Left cardiac atrium (tissue), 4 donors: Measurements from ENCODE around the gene CAMKK1. TPM values are rescaled to one million over a fixed set of nuclear protein-coding genes. Genes with fewer than 3 reads are reported as not detected.
A peak's percentile ranks its signal among the peaks of the same experiment; 100 is the strongest.

Source experiments
- ATAC-seq, 2 donors: fragments of 200-7000 bp; cut with Tn5 transposase; one replicate each; pipeline ENCODE4 v1.9.1; 2020; ENCODE audit warnings: mild to moderate bottlenecking in 2 of 2, moderate library complexity in 2 of 2
- DNase-seq: peaks from one replicate; pipeline ENCODE4 v3.0.0-alpha.2; 2020
- intact Hi-C, 2 donors: fragments of 100-400 bp; cut with DNase I; formaldehyde crosslinking; loops; one replicate each; pipeline versions ENCODE4 v1.14.1 to v1.15.1; 2022 to 2023
- total RNA-seq, 2 donors: library from RNA; stranded (reverse); fragmentation: NEBNext Ultra II Directional; extraction: Animal tissue kit (Norgen Biotek cat#: 25700); gene quantifications; one replicate each; pipeline ENCODE4 v1.2.1, GENCODE V29; 2021
- donor health status: DM: no; HTN: yes; CAD: no.
- donor health status: DM: no; HTN: yes; CAD: no; lungs with severe emphysema.
- donor health status: DM: yes; HTN: yes; CAD: no.
- donor health status: Dilated cardiomyopathy.

CAMKK1 gene
- total RNA-seq, 2 donors from 2014 or later: 4.1 to 5.1 TPM

DNA sequence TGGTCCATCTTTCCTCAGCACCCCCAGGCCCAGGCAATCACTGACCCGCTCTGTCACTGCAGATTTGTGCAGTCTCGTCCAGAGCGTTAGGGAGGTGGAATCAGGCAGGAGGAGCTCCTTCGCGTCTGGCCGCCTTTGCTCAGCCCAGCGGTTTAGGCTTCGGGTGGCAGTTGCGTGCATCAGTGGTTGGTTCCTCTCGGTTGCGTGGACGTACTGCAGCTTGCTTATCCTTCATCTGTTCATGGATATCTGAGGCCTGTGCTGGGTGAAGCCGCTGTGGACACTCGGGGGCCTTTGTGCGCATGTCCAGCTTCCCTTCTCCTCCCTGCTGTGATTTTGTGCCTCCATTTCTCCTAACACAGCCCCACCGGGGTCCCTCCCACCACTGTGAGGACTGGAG, 28.2 kb upstream of the CAMKK1 start:
- intact Hi-C loops: no loop called here
- DNase-seq (no peak), ATAC-seq (no peak)

DNA sequence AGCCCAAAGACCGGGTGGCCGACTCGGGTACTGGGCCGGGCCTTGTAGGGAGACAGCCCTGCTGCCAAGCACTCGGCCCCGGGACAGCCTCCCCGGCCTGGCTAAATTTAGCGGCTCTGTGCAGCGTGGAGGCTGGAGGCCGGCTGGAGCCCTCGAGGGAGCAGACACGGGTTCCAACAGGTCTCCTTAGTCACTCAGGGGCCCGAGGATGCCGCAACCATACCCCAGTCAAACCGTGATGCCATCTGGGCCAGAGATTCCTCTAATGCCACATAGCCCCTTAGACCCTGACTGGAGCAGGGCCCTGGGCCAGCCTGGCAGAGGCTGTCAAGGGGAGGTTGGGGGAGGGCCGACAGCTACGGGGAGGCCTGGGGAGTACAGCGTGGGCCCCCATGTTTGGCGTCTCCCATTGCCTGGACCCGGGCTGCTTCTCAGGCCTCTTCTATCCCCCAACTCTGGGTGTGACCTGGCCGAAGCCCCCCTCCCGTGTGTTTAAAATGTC, 26.3 kb upstream of the CAMKK1 start:
- peak; percentile 20 to 32 for ATAC-seq
- peak; percentile 55 for DNase-seq
- intact Hi-C loops: loop anchor here in 1 of 2 donors (10.0 kb wide), 1 partner anchor 54 kb away; no protein-coding TSS in a partner anchor

DNA sequence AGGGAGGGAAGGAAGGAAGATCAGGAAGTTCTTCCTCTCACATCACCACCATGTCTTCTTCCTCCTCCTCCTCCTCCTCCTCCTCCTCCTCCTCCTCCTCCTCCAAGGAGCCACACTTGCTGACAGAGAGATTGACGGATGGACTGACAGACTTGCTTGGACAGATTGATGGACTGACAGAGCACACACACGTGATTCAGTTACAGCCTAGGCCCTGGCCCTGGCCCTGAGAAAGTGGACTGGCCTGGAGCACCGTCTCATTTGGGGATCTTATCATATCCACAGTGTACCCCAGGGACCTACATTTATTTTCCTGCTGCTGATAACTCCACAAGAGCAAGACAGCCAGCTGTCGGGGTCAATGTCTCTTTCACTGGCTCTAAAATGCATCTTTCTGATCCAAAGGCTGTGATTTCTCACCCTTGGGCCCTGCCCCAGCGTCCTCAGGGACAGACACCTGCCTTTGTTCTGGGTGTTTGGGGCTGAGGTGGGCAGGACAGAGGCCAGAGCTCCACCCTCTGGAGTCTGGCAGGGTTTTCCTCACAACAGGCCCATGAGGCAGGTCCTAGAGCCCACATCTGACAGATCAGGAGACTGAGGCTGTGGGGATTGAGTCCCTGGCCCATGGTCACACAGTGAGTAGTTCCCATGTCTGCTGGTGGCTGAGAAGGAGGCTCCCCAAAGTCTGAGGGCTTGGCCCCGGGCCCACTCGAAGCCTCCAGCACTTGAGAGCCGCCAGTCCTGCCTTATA, 25.7 kb upstream of the CAMKK1 start:
- intact Hi-C loops: loop anchor here in 1 of 2 donors (10.0 kb wide), 1 partner anchor 54 kb away; no protein-coding TSS in a partner anchor
- ATAC-seq (peak in 1 of 2 donors; percentile 43), DNase-seq (no peak)

DNA sequence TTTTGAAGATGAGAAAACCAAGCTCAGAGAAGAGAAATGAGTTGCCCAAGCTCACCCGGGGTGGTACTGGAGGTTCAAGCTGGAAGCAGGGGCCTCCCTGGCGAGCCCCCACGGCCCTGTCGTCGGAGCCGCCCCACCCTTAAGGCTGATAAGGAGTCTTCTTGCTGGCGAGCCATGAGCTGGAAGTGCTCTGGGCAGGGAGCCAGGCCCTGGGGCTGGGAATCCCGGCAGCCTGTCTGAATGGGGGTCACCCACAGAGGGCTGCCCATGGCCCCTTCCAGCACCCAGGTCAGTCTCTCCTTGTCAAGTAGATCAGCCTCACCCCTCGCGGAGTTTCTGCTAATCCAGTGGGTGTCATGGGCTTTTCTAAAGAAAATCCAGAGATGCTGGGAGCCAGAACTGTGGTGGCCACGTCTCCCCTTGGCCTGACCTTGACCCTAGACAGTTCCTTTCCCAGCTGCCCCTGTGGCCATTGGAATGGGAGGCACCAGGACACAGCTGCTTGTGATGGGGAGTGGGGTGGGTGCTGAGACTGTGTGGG, 24.6 kb upstream of the CAMKK1 start:
- peak; percentile 6 to 24 for ATAC-seq
- intact Hi-C loops: loop anchor here in 1 of 2 donors (10.0 kb wide), 1 partner anchor 53 kb away; no protein-coding TSS in a partner anchor

DNA sequence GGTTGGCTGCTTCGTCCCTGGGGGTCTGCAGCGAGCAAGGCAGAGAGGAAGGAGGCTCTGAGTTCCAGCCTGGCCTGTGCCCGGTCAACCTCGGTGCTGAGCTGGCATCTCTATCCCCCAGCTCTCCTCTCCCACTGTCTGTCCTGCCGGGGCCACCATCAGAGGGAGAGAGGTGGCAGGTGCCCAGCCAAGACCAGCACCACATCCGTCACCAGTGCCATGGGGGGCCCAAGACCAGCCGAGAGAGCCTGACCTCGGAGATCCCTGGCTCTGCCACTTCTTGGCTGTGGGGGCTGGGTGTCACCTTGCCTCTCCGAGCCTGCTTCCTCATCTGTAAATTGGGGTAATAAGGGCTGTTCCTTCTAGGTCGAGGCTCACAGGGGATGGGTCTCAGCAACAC, 24.0 kb upstream of the CAMKK1 start:
- DNase-seq: no peak

More for the DNA sequence above, 24.6 kb upstream of the CAMKK1 start:
- DNase-seq: peak; percentile 87

DNA sequence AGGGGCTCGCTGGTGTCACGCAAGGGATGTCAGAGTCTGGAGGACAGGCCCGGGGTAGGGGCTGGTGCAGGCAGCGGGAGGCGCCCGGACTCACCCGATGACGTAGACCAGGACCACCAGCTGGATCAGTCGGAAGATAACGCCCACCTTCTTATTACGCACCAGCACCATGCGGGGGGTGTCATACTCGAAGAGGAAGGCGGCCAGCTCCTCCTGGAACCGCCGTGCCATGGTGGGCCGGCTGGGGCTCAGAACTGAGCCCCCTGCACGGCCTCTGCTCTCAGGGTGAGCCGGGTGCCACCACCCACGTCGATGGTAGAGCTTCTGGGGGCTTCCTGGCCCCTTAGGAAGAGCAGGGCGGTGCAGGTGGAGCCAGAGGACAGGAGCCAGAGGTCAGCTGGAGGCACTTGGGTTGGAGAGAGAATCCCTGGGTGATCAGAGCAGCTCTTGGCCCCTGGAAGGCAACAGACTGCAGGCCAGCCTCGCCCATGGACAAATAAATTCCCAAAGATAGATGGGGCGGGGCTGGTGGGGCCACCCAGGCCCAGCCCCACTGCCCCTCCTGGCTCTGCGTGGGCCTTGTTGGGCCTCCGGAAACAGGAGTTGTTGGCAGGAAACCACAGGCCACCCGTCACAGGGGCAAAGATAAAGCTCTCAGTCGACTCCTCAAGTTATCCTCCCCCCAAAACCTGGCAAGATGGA, 23.3 kb upstream of the CAMKK1 start, which contains the start of gene P2RX1:
TSS of gene P2RX1 (minus strand) at position 471 of the 702 bp plus-strand sequence. CDS start at position 231, 240 bp downstream.
- DNase-seq (peak; percentile 60), ATAC-seq (peak; percentile 13 to 20)
- intact Hi-C loops: loop anchor here in 1 of 2 donors (10.0 kb wide), 1 partner anchor 51 kb away; no protein-coding TSS in a partner anchor

More for the DNA sequence above, 24.0 kb upstream of the CAMKK1 start:
- no peak for ATAC-seq
- intact Hi-C loops: loop anchor here in 1 of 2 donors (10.0 kb wide), 1 partner anchor 52 kb away; no protein-coding TSS in a partner anchor

DNA sequence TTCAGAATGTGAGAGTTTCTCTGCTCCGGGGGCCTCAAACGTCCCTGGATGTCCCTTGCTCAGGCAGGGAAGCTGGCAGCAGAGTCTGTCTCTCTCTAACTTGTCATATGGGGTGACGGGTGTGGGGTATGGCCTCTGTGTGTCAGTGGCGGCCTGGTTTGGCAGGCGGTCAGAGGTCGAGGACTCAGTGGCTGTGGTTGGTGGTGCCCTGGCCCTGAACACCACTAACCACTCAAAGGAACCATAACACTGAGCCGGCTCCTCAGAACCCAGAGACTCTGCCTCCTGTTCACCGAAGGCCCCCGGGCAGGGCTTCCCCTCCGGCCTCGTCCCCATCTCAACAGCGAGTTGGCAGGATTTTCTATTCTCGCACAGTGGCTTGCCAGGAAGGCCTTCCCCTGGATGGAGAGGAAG, 22.7 kb upstream of the CAMKK1 start:
- ATAC-seq: no peak
- intact Hi-C loops: loop anchor here in 1 of 2 donors (10.0 kb wide), 1 partner anchor 51 kb away; no protein-coding TSS in a partner anchor
- no peak for DNase-seq

DNA sequence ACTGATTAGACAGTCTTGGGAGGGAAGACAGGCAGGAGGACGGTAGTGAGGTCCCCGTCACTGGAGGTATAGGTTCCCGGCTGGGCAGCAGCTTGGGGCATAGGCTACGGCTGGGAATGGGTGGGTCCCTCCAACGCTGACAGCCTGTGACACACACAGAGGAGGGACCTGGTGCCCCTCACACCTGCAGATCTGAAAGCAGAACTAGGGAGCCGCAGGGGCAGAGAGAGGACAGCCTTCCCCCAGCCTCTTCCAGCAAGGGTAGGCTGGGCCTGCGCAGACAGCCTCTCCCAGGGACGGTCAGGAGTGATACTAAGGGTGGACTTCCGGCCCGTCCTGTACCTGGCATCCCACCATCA, 21.4 kb upstream of the CAMKK1 start:
- intact Hi-C loops: loop anchor here (5.0 to 10.0 kb wide), 2 partner anchors 49 to 52 kb away; no protein-coding TSS in a partner anchor
- no peak for DNase-seq
- ATAC-seq: no peak

DNA sequence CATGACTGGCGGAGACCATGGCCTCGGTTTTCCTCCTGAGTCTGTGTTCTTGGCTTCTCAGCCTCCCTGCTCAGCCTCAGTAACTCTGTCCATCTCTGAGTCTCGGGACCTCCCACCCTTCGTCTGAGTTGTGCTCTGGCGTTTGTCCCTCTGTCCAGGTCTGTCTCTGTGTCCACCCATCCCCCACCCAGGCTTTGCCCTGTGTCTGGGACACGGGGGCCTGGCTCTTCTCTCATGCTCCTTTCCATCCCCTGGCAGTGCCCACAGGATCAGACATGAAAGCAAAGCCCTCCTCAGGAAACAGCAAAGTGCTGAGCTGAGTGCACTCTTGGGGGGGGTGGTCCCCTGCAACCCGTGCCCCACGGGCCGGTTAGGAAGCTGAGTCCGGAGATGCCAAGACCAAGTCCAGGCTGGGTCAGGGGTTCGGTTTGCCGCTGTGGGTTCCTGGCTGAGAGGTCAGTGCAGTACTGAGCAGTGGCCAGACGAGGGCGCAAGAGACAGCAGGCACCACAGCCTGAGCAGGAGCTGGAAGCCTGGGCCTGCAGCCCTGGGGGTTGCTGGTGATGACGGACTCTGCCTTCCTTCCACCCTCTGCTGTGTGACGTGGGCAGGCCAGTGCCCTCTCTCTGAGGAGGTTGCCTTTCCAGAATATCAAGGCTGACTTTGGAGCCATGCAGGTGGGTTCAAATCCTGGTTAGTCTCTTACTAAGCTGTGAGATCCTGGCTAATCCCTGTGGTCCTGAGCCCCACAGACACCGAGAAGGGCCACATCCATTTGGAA, 20.9 kb upstream of the CAMKK1 start:
- DNase-seq: peak; percentile 84
- intact Hi-C loops: loop anchor here (5.0 to 10.0 kb wide), 2 partner anchors 49 to 51 kb away; no protein-coding TSS in a partner anchor
- ATAC-seq: peak; percentile 69 to 70

DNA sequence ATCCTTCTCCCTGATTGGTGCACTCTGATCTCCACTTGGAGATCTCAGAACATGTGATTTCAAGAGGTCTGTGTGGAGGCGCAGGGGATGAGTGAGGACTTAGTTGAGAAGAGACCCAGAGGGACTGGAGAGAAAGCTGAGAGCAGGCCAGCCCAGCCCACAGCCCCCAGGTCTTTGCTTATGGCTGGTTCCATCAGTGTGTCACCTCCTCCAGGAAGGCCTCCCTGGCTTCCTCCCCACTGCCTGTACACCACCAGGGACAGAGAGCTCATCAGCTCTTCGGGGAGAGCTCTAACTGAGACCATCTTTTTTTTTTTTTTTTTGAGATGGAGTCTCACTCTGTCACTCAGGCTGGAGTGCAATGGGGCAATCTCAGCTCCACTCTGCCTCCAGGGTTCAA, 20.0 kb upstream of the CAMKK1 start:
- intact Hi-C loops: loop anchor here (5.0 to 10.0 kb wide), 2 partner anchors 48 to 51 kb away; no protein-coding TSS in a partner anchor

DNA sequence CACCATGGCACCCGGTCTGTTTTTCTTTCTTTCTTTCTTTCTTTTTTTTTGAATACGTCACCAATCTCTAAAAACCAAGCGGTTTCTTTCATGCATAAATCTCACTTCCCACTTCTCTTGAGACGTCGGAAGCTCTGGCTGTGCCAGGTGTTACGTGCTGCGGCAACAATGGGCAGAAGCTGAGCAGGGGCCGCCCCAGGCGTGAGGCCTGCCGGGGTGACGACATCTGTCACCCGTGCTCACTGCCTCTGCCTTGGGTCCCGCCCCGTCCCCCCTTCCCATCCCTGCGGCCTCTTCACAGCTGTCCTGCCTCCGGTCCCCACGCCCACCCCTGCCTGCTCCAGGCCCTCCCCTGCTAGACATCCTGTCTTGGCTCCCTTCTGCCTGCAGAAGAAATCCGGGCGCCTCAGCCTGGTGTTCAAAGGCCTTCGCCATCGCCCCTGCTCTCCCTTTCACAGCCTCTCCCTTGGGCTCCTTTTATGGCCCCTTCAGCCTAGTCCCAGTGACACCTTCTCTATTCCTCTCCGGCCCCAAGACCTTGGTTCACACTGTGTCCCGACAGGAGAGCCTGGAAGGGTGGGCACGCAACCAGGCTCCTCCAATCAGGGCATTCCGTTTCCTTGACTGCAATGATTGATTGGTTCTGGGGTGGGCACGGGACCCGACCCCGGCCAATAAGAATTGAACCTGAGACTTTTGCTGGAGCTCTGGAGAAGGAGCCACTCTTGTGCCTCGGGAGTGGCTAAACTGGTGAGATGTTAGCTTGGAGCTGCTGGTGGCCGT, 18.6 kb upstream of the CAMKK1 start:
- DNase-seq (peak; percentile 64), ATAC-seq (peak; percentile 29 to 45)
- intact Hi-C loops: loop anchor here (5.0 to 10.0 kb wide), 2 partner anchors 47 to 49 kb away; no protein-coding TSS in a partner anchor

More for the DNA sequence above, 20.0 kb upstream of the CAMKK1 start:
- DNase-seq (no peak), ATAC-seq (no peak)

DNA sequence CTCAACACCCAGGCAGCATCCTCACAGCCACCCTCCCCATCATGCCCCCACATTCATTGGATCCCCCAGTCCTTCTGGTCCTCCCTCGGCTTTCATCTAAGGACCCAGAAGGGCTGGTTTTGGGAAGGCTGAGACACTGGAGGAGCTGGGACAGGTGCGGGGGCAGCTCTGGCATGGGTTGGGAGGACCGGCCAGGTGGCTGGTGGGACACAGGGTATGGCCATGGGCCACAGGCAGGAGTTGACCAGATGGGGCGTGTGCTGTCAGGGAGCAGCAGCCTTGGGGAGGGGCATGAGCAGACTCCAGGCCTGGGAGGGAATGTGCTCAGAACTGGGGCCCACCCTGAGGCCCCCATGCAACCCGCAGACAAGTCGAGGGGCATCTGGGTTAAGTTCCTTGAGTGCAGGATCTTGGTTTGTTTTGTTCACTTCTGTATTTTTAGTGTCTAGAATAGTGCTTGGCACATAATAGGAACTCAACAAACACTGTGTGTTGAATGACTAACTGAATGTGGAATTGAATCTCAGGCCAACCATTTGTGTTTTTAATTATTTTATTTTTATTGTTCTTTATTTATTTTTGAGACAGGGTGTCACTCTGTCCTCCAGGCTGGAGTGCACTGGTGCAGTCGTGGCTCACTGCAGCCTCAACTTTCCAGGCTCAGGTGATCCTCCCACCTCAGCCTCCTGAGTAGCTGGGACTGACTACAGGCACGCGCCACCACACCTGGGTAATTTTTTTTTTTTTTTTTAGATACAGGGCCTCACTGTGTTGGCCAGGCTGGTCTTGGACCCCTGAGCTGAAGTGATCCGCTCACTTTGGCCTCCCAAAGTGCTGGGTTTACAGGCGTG, 17.8 kb upstream of the CAMKK1 start:
- DNase-seq (no peak), ATAC-seq (no peak)
- intact Hi-C loops: loop anchor here (5.0 to 10.0 kb wide), 2 partner anchors 46 to 48 kb away; no protein-coding TSS in a partner anchor

DNA sequence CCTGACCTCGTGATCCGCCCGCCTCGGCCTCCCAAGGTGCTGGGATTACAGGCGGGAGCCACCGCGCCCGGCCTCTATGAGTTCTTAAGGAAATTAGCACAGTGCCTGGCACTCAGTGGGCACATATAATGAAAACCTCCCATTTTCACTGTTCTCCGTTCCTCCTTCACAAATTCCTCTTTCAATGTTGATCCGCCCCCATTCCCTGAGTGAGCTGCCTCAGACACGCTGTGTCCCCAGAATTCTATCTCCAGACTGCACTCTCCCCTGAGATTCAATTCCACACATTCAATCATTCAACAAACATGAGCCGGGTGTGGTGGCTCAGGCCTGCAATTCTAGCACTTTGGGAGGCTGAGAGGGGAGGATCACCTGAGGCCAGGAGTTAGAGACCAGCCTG, 16.4 kb upstream of the CAMKK1 start:
- intact Hi-C loops: no loop called here
- ATAC-seq: no peak
- DNase-seq: no peak

DNA sequence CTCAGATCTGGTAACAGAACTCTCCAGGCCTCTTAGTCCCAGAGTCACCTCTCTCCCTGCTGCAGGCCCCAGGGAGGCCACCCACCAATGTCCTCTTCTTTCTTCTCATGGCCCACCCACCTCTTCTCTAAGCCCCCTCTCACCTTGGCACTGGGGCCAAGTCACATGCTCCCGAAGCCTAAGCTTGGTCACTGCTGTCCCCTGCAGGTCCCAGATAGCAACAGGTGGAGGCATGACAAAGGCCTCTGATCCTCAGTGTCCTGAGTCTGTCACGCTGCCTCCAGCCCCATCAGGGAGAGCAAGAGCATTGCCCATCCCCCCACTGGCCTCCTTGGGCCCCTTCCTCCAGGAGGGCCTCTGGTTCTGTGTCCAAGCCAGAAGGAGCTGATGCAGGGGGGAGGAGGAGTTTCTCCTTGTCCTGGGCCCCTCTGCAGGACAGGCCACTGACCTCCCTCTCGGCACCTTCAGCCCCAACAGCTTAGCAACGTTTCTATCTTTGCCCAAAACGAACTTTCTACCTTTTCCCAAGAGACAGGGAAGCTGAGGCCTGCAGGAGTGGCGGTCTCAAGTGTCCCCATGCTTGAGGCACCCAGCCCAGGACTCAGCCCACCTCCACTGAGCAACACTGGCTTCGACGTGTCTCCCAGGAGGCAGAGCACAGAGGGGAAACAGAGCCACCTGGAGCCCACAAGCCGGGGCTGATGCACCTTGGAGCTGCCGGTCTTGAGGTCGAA, 14.8 kb upstream of the CAMKK1 start:
- intact Hi-C loops: no loop called here
- no peak for DNase-seq
- ATAC-seq: no peak

DNA sequence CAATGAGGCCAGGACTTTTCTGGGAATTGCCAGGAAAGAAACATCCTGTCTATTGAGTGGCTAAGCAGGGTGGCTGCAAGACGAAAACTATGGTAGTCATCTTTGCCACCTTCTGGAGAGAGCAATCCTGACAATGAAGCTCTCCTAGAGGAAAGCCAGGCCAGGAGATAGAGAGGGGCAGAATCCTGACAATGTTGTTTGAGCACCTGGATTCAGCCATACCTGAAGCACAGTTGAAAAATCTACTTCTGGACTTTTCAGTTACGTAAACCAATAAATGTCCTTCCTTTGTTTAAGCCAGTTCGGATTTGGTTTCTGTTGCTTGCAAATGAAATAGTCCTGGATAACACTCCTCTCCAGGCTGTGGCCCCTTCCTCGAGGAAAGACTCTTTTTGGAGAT, 14.0 kb upstream of the CAMKK1 start:
- intact Hi-C loops: no loop called here
- ATAC-seq (no peak), DNase-seq (no peak)

DNA sequence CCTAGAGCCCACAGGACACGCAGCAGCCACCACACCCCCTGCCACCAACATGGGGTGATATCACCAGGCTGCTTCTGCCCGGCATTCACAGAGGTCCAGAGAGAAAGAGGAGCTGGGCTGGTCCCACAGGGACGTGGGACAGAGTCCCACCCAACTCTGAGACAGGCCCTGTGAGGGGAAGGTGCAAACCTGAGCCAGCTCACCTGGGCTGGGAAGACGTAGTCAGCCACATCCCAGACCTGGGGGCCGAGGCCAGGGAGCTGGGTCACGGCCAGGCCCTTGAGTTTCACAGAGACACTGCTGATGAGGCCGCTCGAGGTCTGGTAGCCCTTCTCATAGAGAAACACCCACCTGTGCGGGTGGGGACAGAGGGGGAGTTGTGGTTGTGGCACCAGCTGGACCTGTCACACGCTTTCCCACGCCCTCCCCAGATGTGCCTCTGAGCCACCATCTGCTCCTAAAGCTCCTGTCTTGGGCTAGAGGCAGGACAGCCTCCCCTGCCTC, 12.2 kb upstream of the CAMKK1 start:
- intact Hi-C loops: no loop called here
- no peak for DNase-seq
- no peak for ATAC-seq
